Testis (tissue), 2 donors: ENCODE results near the gene ANKRD27.

Experiments
- CTCF ChIP-seq, 3 experiments: fragments of 450-650 bp in 2 of 3; fragments of 200-600 bp in 1 of 3; sonication (generic) in 1 of 3; IDR thresholded peaks; one replicate each; pipeline ENCODE4 v1.5.1; 2016 to 2019; ENCODE audit warnings: antibody characterized with exemption in 3 of 3, mild to moderate bottlenecking in 2 of 3, moderate library complexity in 1 of 3
- POLR2A ChIP-seq: fragments of 450-650 bp; IDR thresholded peaks from one replicate; pipeline ENCODE4 v1.6.1; 2017; ENCODE audit warnings: antibody characterized with exemption, mild to moderate bottlenecking, moderate library complexity

GRCh38 chr19:32647361-32647760, 27.6 kb downstream of the ANKRD27 start:
- TF ChIP-seq CTCF (IDR thresholded peaks at IDR 0.05) (no peak), POLR2A (no peak)
